GM19455 (cell line): Measurements from ENCODE around the gene PPIH.
"Not testable (repeated sequence)": the region's sequence is repeated elsewhere in the genome, so short reads cannot be mapped to it uniquely, and the experiment has no call there.

Experiments
- ATAC-seq: cut with Tn5 transposase; IDR thresholded peaks from one replicate; pipeline ENCODE4 v1.9.1; 2021; ENCODE audit not compliant: unreplicated experiment

PPIH gene

GRCh38 chr1:42681741-42682483 lies 23.7 kb downstream of the PPIH start, which contains the start of gene YBX1:
YBX1 (plus strand) TSS chr1:42682418; CDS start chr1:42682566, 148 bp downstream.
- peak; percentile 90 for ATAC-seq

GRCh38 chr1:42682484-42682738 lies 24.2 kb downstream of the PPIH start:
- ATAC-seq, result peak; percentile 23

GRCh38 chr1:42682739-42683531 lies 24.7 kb downstream of the PPIH start:
- ATAC-seq, result peak; percentile 43

- ATAC-seq, result no peak
These were observed 25.9 kb downstream of the PPIH start for GRCh38 chr1:42684139-42684538.

- ATAC-seq, result no peak
These were observed 28.2 kb downstream of the PPIH start for GRCh38 chr1:42686418-42686817.

- ATAC-seq, result no peak
These were observed 31.7 kb downstream of the PPIH start for GRCh38 chr1:42689912-42690311.

GRCh38 chr1:42690477-42691156 lies 32.4 kb downstream of the PPIH start:
- no peak for ATAC-seq

GRCh38 chr1:42691157-42691498 lies 32.9 kb downstream of the PPIH start:
- no peak for ATAC-seq

GRCh38 chr1:42692461-42692860 lies 34.2 kb downstream of the PPIH start:
- no peak for ATAC-seq

GRCh38 chr1:42692911-42693310 lies 34.7 kb downstream of the PPIH start:
- ATAC-seq, result no peak

- ATAC-seq, result no peak
These were observed 40.0 kb downstream of the PPIH start for GRCh38 chr1:42698081-42698813.

GRCh38 chr1:42700006-42700405 lies 41.8 kb downstream of the PPIH start:
- no peak for ATAC-seq

- no peak for ATAC-seq
These were observed 45.8 kb downstream of the PPIH start for GRCh38 chr1:42703888-42704464.

GRCh38 chr1:42712808-42713207 lies 54.6 kb downstream of the PPIH start:
- ATAC-seq, result not testable (repeated sequence)

GRCh38 chr1:42713293-42713692 lies 55.1 kb downstream of the PPIH start:
- ATAC-seq, result no peak

GRCh38 chr1:42714441-42714840 lies 56.2 kb downstream of the PPIH start:
- not testable (repeated sequence) for ATAC-seq

GRCh38 chr1:42720868-42721267 lies 62.6 kb downstream of the PPIH start:
- ATAC-seq, result no peak

- no peak for ATAC-seq
These were observed 63.7 kb downstream of the PPIH start for GRCh38 chr1:42721926-42722325.

GRCh38 chr1:42722403-42722802 lies 64.2 kb downstream of the PPIH start:
- not testable (repeated sequence) for ATAC-seq

GRCh38 chr1:42723511-42723910 lies 65.3 kb downstream of the PPIH start:
- ATAC-seq, result no peak

- not testable (repeated sequence) for ATAC-seq
These were observed 67.6 kb downstream of the PPIH start for GRCh38 chr1:42725820-42726219.
